Activated naive CD8-positive, alpha-beta T cell treated with anti-CD3 and anti-CD28 coated beads, Interleukin-2, amount 10 ng/mL, durations not matched to agents 7 days and 5 days (primary cell): Measurements from ENCODE around the gene PKNOX2. TPM values are rescaled to one million over a fixed set of nuclear protein-coding genes. Genes with fewer than 3 reads are reported as not detected.

ENCODE experiments used
- ATAC-seq: fragments of 150-1000 bp; cut with Tn5 transposase; one replicate; pipeline ENCODE4 v1.10.0; 2021; ENCODE audit warnings: low read depth, moderate library complexity
- POLR2A ChIA-PET: fragments of 350-600 bp; sonication (Branson Sonifier 250); formaldehyde crosslinking; loops from one replicate; lab custom pipeline; 2021; ENCODE audit warnings: antibody characterized with exemption; lab: Charles Lee
- DNase-seq: peaks from one replicate; pipeline ENCODE4 v3.0.0; 2021
- H3K27ac Mint-ChIP-seq: one replicate; pipeline ENCODE4 v1.8.0; 2022; ENCODE audit warnings: mild to moderate bottlenecking, mixed read lengths
- H3K27me3 Mint-ChIP-seq: one replicate; pipeline ENCODE4 v1.8.0; 2022; ENCODE audit warnings: mild to moderate bottlenecking, moderate library complexity, mixed read lengths
- H3K36me3 Mint-ChIP-seq: one replicate; pipeline ENCODE4 v1.8.0; 2021; ENCODE audit warnings: mild to moderate bottlenecking, mixed read lengths
- H3K4me1 Mint-ChIP-seq: one replicate; pipeline ENCODE4 v1.8.0; 2021; ENCODE audit warnings: mixed read lengths
- H3K4me3 Mint-ChIP-seq: one replicate; pipeline ENCODE4 v1.8.0; 2022; ENCODE audit warnings: mild to moderate bottlenecking, moderate library complexity, mixed read lengths
- H3K9me3 Mint-ChIP-seq: one replicate; pipeline ENCODE4 v1.8.0; 2021; ENCODE audit warnings: mixed read lengths
- total RNA-seq, 2 experiments: library from RNA; stranded (reverse); gene quantifications; one replicate each; pipeline ENCODE4 v1.2.3, GENCODE V29; 2021

Gene PKNOX2
- total RNA-seq, 2 experiments from 2014 or later: not detected

GRCh38 chr11:125295931-125296330, 131.4 kb downstream of the PKNOX2 start:
- ATAC-seq (no peak), DNase-seq (no peak)
- H3K36me3 Mint-ChIP-seq: no peaks in the 10 kb centered on the region
- peaks cover 5% of the 10 kb centered on the region for H3K27me3 Mint-ChIP-seq
- POLR2A ChIA-PET: no interaction called here
- H3K9me3 Mint-ChIP-seq: no peaks in the 10 kb centered on the region
- peaks cover 4% of the 10 kb centered on the region for H3K4me1 Mint-ChIP-seq
- H3K27ac Mint-ChIP-seq: no peak overlapping the region
- no peak overlapping the region for H3K4me3 Mint-ChIP-seq

GRCh38 chr11:125297346-125297915, 132.9 kb downstream of the PKNOX2 start:
- DNase-seq: no peak
- Mint-ChIP-seq H3K36me3 (no peaks in the 10 kb centered on the region), H3K9me3 (no peaks in the 10 kb centered on the region), H3K4me1 (peaks cover 4% of the 10 kb centered on the region), H3K27me3 (peaks cover 2% of the 10 kb centered on the region), H3K27ac (no peak overlapping the region), H3K4me3 (no peak overlapping the region)
- POLR2A ChIA-PET: no interaction called here
- ATAC-seq: no peak

- Mint-ChIP-seq H3K4me3 (no peak overlapping the region), H3K27me3 (no peaks in the 10 kb centered on the region), H3K4me1 (peaks cover 4% of the 10 kb centered on the region), H3K36me3 (no peaks in the 10 kb centered on the region), H3K9me3 (no peaks in the 10 kb centered on the region), H3K27ac (no peak overlapping the region)
- ATAC-seq: no peak
- no peak for DNase-seq
- POLR2A ChIA-PET: no interaction called here
These were observed 134.6 kb downstream of the PKNOX2 start for GRCh38 chr11:125299061-125299615.

- POLR2A ChIA-PET: no interaction called here
- no peak overlapping the region for H3K4me3 Mint-ChIP-seq
These were observed 135.3 kb downstream of the PKNOX2 start for GRCh38 chr11:125299821-125300220.

GRCh38 chr11:125300791-125301218, 136.3 kb downstream of the PKNOX2 start:
- no peak for ATAC-seq
- no peaks in the 10 kb centered on the region for H3K27me3 Mint-ChIP-seq
- no peak for DNase-seq
- POLR2A ChIA-PET: no interaction called here
- H3K27ac Mint-ChIP-seq: no peak overlapping the region
- peaks cover 4% of the 10 kb centered on the region for H3K4me1 Mint-ChIP-seq
- no peaks in the 10 kb centered on the region for H3K36me3 Mint-ChIP-seq
- no peak overlapping the region for H3K4me3 Mint-ChIP-seq
- H3K9me3 Mint-ChIP-seq: no peaks in the 10 kb centered on the region

More at GRCh38 chr11:125299821-125300220, 135.3 kb downstream of the PKNOX2 start:
- Mint-ChIP-seq H3K27ac (no peak overlapping the region), H3K36me3 (no peaks in the 10 kb centered on the region), H3K27me3 (no peaks in the 10 kb centered on the region), H3K9me3 (no peaks in the 10 kb centered on the region), H3K4me1 (peaks cover 4% of the 10 kb centered on the region)
- DNase-seq (no peak), ATAC-seq (no peak)

GRCh38 chr11:125301346-125301745, 136.8 kb downstream of the PKNOX2 start:
- POLR2A ChIA-PET: no interaction called here
- Mint-ChIP-seq H3K4me1 (peaks cover 4% of the 10 kb centered on the region), H3K27ac (no peak overlapping the region)

GRCh38 chr11:125303186-125303585, 138.6 kb downstream of the PKNOX2 start:
- no peaks in the 10 kb centered on the region for H3K36me3 Mint-ChIP-seq
- H3K27ac Mint-ChIP-seq: no peak overlapping the region
- DNase-seq (no peak), ATAC-seq (no peak)
- no peak overlapping the region for H3K4me3 Mint-ChIP-seq
- POLR2A ChIA-PET: no interaction called here
- no peaks in the 10 kb centered on the region for H3K27me3 Mint-ChIP-seq
- no peaks in the 10 kb centered on the region for H3K9me3 Mint-ChIP-seq
- no peaks in the 10 kb centered on the region for H3K4me1 Mint-ChIP-seq

More at GRCh38 chr11:125301346-125301745, 136.8 kb downstream of the PKNOX2 start:
- no peaks in the 10 kb centered on the region for H3K27me3 Mint-ChIP-seq
- no peak for ATAC-seq
- H3K36me3 Mint-ChIP-seq: no peaks in the 10 kb centered on the region
- H3K9me3 Mint-ChIP-seq: no peaks in the 10 kb centered on the region
- no peak for DNase-seq
- no peak overlapping the region for H3K4me3 Mint-ChIP-seq

GRCh38 chr11:125303694-125304093, 139.1 kb downstream of the PKNOX2 start:
- no peak for DNase-seq
- Mint-ChIP-seq H3K36me3 (no peaks in the 10 kb centered on the region), H3K27ac (no peak overlapping the region), H3K27me3 (no peaks in the 10 kb centered on the region), H3K4me1 (no peaks in the 10 kb centered on the region), H3K4me3 (no peak overlapping the region), H3K9me3 (no peaks in the 10 kb centered on the region)
- ATAC-seq: no peak
- POLR2A ChIA-PET: no interaction called here

GRCh38 chr11:125304136-125304535, 139.6 kb downstream of the PKNOX2 start:
- H3K4me1 Mint-ChIP-seq: no peaks in the 10 kb centered on the region
- ATAC-seq (no peak), DNase-seq (no peak)
- H3K4me3 Mint-ChIP-seq: no peak overlapping the region
- H3K27me3 Mint-ChIP-seq: peaks cover 4% of the 10 kb centered on the region
- H3K27ac Mint-ChIP-seq: no peak overlapping the region
- no peaks in the 10 kb centered on the region for H3K9me3 Mint-ChIP-seq
- POLR2A ChIA-PET: no interaction called here
- H3K36me3 Mint-ChIP-seq: no peaks in the 10 kb centered on the region

GRCh38 chr11:125304876-125305275, 140.3 kb downstream of the PKNOX2 start:
- POLR2A ChIA-PET: no interaction called here
- DNase-seq: no peak
- Mint-ChIP-seq H3K27me3 (peaks cover 5% of the 10 kb centered on the region), H3K36me3 (no peaks in the 10 kb centered on the region), H3K4me1 (no peaks in the 10 kb centered on the region), H3K9me3 (no peaks in the 10 kb centered on the region), H3K27ac (no peak overlapping the region), H3K4me3 (no peak overlapping the region)
- no peak for ATAC-seq

- no peak overlapping the region for H3K4me3 Mint-ChIP-seq
- no peaks in the 10 kb centered on the region for H3K36me3 Mint-ChIP-seq
- H3K27me3 Mint-ChIP-seq: peaks cover 5% of the 10 kb centered on the region
These were observed 140.8 kb downstream of the PKNOX2 start for GRCh38 chr11:125305345-125305744.

GRCh38 chr11:125306476-125306875, 141.9 kb downstream of the PKNOX2 start:
- Mint-ChIP-seq H3K4me1 (no peaks in the 10 kb centered on the region), H3K4me3 (no peak overlapping the region), H3K27ac (no peak overlapping the region), H3K36me3 (no peaks in the 10 kb centered on the region), H3K27me3 (peaks cover 8% of the 10 kb centered on the region), H3K9me3 (no peaks in the 10 kb centered on the region)
- no peak for DNase-seq
- no peak for ATAC-seq
- POLR2A ChIA-PET: no interaction called here

More at GRCh38 chr11:125305345-125305744, 140.8 kb downstream of the PKNOX2 start:
- POLR2A ChIA-PET: no interaction called here
- DNase-seq (no peak), ATAC-seq (no peak)
- no peak overlapping the region for H3K27ac Mint-ChIP-seq
- H3K4me1 Mint-ChIP-seq: no peaks in the 10 kb centered on the region
- H3K9me3 Mint-ChIP-seq: no peaks in the 10 kb centered on the region

GRCh38 chr11:125308246-125308645, 143.7 kb downstream of the PKNOX2 start:
- Mint-ChIP-seq H3K9me3 (no peaks in the 10 kb centered on the region), H3K4me3 (no peak overlapping the region), H3K27ac (no peak overlapping the region), H3K36me3 (no peaks in the 10 kb centered on the region), H3K4me1 (no peaks in the 10 kb centered on the region), H3K27me3 (peaks cover 10% of the 10 kb centered on the region)
- DNase-seq (no peak), ATAC-seq (no peak)
- POLR2A ChIA-PET: no interaction called here

- no peak for ATAC-seq
- H3K27ac Mint-ChIP-seq: no peak overlapping the region
- POLR2A ChIA-PET: no interaction called here
These were observed 147.8 kb downstream of the PKNOX2 start for GRCh38 chr11:125312391-125312790.

More at GRCh38 chr11:125312391-125312790, 147.8 kb downstream of the PKNOX2 start:
- Mint-ChIP-seq H3K4me3 (no peak overlapping the region), H3K4me1 (no peaks in the 10 kb centered on the region), H3K27me3 (peaks cover 13% of the 10 kb centered on the region), H3K9me3 (no peaks in the 10 kb centered on the region), H3K36me3 (no peaks in the 10 kb centered on the region)
- no peak for DNase-seq
